ENCODE measurements around the gene ETFA. TPM values are rescaled to one million over a fixed set of nuclear protein-coding genes. Genes with fewer than 3 reads are reported as not detected.

ETFA gene
- total and polyA plus RNA-seq, 2 of the 8 experiments (the other 6 are each of a cell fraction or from before 2014, with no cell fraction given), result 60.9 to 90.0 TPM

DNA sequence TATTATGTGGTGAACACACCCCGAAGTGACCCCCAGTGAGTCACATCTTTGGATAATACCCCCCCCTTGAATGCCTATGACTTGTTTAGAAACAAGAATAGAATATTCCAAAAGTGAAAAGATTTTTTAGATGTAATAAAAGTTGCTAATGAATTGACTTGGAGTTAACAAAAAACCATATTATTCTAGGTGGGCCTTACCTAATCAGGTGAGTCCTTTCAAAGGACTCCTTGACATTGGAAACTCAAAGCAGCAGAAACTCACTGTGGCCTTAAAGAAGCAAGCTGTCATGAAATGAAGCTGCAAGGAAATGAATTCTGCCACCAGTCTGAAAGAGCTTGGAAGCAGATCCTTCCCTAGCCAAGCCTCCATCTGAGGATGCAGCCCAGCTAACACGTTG lies 14.4 kb upstream of the ETFA start:
- WGBS, 2 experiments (ENCODE audit: extremely low coverage in 1 of 2, insufficient coverage in 1 of 2, insufficient read length in 1 of 2, insufficient replicate concordance in 2 of 2, low coverage in 1 of 2, low lambda C conversion rate in 2 of 2, missing lambda C conversion rate in 1 of 2), result 86% methylated on average over 2 of the region's 2 CpGs; no CpG with 5 or more reads in 1 of the 2 experiments
- no peak overlapping the region for H4K5ac ChIP-seq (ENCODE audit: insufficient read length, low read depth, low read length)
- no peak overlapping the region for H3K56ac ChIP-seq (replicated peaks; ENCODE audit: insufficient read length, low read depth, low read length)
- H3K4me3 ChIP-seq (ENCODE audit: extremely low read depth in 1 of 4, insufficient read depth in 2 of 4, low read depth in 3 of 4, low read length in 4 of 4), result no peak overlapping the region
- H3K23me2 ChIP-seq (ENCODE audit: low read depth, low read length), result no peaks in the 10 kb centered on the region
- no peak overlapping the region for H3K27ac ChIP-seq (ENCODE audit: low read depth, low read length)
- H3K4me1 ChIP-seq (replicated peaks in 1 of 4; ENCODE audit: control insufficient read depth in 3 of 4, insufficient read depth in 4 of 4, low read length in 3 of 4), result peaks cover 0 to 3% (median 0%) of the 10 kb centered on the region in 4 experiments; a peak in 2 of 7 replicates
- H3K9me3 ChIP-seq (ENCODE audit: insufficient read depth in 2 of 2, low read depth in 1 of 2, low read length in 1 of 2), result no peaks in the 10 kb centered on the region
- DNase-seq (ENCODE audit: low read depth in 1 of 2, low spot score in 2 of 2) (no peak), FAIRE-seq (no peak)
- CTCF ChIA-PET (ENCODE audit: partially characterized antibody), result interaction anchor here (6.3 kb wide), 1 partner anchor 91 kb away, joined by 55 read pairs; no protein-coding TSS in a partner anchor
- H3K27me3 ChIP-seq (replicated peaks in 1 of 4; ENCODE audit: control insufficient read depth in 3 of 4, extremely low read depth in 1 of 4, insufficient read depth in 3 of 4, low read length in 3 of 4), result no peaks in the 10 kb centered on the region; a peak in 1 of 7 replicates
- no peaks in the 10 kb centered on the region for H3K79me1 ChIP-seq (ENCODE audit: low read depth, low read length)
- H4K20me1 ChIP-seq (replicated peaks in 1 of 2; ENCODE audit: control insufficient read depth in 1 of 2, insufficient read depth in 2 of 2, low read length in 2 of 2), result no peaks in the 10 kb centered on the region
- H3K9ac ChIP-seq (replicated peaks in 1 of 4; ENCODE audit: extremely low read depth in 1 of 4, low read depth in 3 of 4, low read length in 3 of 4), result no peak overlapping the region
- H2BK20ac ChIP-seq (ENCODE audit: low read length), result no peak overlapping the region
- no peak overlapping the region for H2AFZ ChIP-seq (ENCODE audit: low read length)
- no peak overlapping the region for H2BK120ac ChIP-seq (replicated peaks; ENCODE audit: low read depth, low read length)
- H4K8ac ChIP-seq (ENCODE audit: extremely low read depth, insufficient read depth, low read length), result no peak overlapping the region
- POLR2A ChIA-PET (ENCODE audit: partially characterized antibody), result no interaction called here
- H3K18ac ChIP-seq (ENCODE audit: extremely low read depth, low read length), result no peak overlapping the region
- no peaks in the 10 kb centered on the region for H3K79me2 ChIP-seq (ENCODE audit: control insufficient read depth in 1 of 2, insufficient read depth in 2 of 2, low read length in 2 of 2)
- no peak overlapping the region for H3K14ac ChIP-seq (ENCODE audit: insufficient read length)
- no peak overlapping the region for H3K4me2 ChIP-seq (ENCODE audit: insufficient read depth in 1 of 2, low read depth in 2 of 2, low read length in 2 of 2)
- H2BK12ac ChIP-seq (ENCODE audit: low read depth, low read length), result no peak overlapping the region
- no peak overlapping the region for H4K91ac ChIP-seq (replicated peaks; ENCODE audit: insufficient read length, low read length)
- no peaks in the 10 kb centered on the region for H3K36me3 ChIP-seq (ENCODE audit: control insufficient read depth in 2 of 4, insufficient read depth in 4 of 4, low read length in 3 of 4)
- H2AK5ac ChIP-seq (ENCODE audit: low read depth, low read length), result no peak overlapping the region
- H2BK5ac ChIP-seq (ENCODE audit: low read depth, low read length), result no peak overlapping the region
- no peak overlapping the region for H2BK15ac ChIP-seq (ENCODE audit: low read length)
- no peak overlapping the region for H3K4ac ChIP-seq (replicated peaks; ENCODE audit: insufficient read length, low read depth, low read length)
- H3K23ac ChIP-seq (ENCODE audit: insufficient read length), result no peak overlapping the region
- TF ChIP-seq POU5F1 (IDR thresholded peaks at IDR 0.05; ENCODE audit: low read depth, low read length) (no peak), YY1 (IDR thresholded peaks at IDR 0.05; ENCODE audit: low read depth, low read length) (no peak), EZH2 (IDR thresholded peaks at IDR 0.05; ENCODE audit: low read depth, low read length, severe bottlenecking) (no peak), TBP (IDR thresholded peaks at IDR 0.05; ENCODE audit: low read depth, low read length) (no peak), RBBP5 (IDR thresholded peaks at IDR 0.05; ENCODE audit: borderline replicate concordance, low read depth, low read length) (no peak), CEBPB (IDR thresholded peaks at IDR 0.05; ENCODE audit: low read depth, low read length) (no peak), RXRA (IDR thresholded peaks at IDR 0.05; ENCODE audit: insufficient read depth, low read depth, low read length) (no peak), CHD1 (IDR thresholded peaks at IDR 0.05; ENCODE audit: low read depth, low read length) (no peak), BACH1 (IDR thresholded peaks at IDR 0.05; ENCODE audit: low read length) (no peak), SRF (IDR thresholded peaks at IDR 0.05; ENCODE audit: low read depth, low read length) (no peak), TCF12 (IDR thresholded peaks at IDR 0.05; ENCODE audit: low read depth, low read length) (no peak), KDM4A (IDR thresholded peaks at IDR 0.05; ENCODE audit: low read depth, low read length, severe bottlenecking) (no peak), SIN3A (conservative IDR thresholded peaks at IDR 0.05 in 1 of 2, IDR thresholded peaks at IDR 0.05 in 1 of 2; ENCODE audit: low read depth in 1 of 2, low read length in 2 of 2) (no peak)
- TF ChIP-seq, protein P1, sequence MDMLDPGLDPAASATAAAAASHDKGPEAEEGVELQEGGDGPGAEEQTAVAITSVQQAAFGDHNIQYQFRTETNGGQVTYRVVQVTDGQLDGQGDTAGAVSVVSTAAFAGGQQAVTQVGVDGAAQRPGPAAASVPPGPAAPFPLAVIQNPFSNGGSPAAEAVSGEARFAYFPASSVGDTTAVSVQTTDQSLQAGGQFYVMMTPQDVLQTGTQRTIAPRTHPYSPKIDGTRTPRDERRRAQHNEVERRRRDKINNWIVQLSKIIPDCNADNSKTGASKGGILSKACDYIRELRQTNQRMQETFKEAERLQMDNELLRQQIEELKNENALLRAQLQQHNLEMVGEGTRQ (IDR thresholded peaks at IDR 0.05; ENCODE audit: low read length), result no peak

Data from H1 (cell line).